OCI-M2 (cell line): ENCODE measurements around the gene CTIF.

Experiments used
- DNase-seq: peaks from one replicate; lab custom pipeline; 2025; ENCODE audit not compliant: unreplicated experiment; lab: John Stamatoyannopoulos, UW

Gene CTIF

DNA sequence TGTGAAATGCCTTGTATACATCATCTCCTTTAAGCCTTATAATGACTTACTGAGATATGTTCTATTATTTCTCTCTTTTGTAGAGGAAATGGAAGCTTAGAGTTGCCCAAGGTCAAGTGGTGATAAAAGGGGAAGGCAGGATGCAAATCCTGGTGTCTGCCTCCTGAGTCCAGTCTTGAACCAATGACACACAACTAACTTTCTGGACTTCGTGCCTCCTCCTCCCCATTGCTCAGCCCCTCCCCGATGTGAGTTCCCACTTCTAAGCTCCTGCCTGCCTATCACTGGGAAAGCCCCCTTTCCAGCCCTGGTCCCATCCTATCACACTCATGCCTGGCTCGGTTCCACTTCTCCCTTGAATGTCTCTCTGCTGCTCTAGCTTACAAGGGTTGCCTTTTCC is 6.9 kb upstream of the CTIF start:
- no peak for DNase-seq

DNA sequence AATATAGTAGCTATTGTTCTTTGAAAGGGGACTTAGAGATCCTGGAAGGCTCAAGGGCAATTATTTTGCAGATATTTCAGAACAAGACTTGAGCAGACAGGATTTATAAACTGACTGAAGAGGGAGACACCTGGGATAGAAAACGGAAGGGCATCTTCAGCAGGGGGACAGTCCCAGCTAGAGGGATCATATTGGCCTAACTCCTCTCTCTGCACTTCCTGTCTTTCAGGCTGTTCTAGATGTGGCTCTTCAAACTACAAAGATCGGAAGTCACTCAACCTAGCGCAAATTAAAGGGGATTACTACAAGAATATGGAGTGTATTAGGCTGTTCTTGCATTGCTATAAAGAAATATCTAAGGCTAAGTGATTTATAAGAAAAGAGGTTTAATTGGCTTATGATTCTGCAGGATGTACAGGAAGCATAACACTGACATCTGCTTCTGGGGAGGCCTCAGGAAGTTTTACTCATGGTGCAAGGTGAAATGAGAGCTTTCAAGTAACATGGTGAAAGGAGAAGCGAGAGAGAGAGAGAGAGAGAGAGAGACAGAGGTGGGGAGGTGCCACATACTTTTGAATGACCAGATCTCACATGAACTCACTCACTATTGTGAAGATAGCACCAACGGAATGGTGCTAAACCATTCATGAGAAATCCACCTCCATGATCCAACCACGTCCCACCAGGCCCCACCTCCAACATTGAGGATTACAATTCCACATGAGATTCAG is 5.3 kb upstream of the CTIF start:
- no peak for DNase-seq

DNA sequence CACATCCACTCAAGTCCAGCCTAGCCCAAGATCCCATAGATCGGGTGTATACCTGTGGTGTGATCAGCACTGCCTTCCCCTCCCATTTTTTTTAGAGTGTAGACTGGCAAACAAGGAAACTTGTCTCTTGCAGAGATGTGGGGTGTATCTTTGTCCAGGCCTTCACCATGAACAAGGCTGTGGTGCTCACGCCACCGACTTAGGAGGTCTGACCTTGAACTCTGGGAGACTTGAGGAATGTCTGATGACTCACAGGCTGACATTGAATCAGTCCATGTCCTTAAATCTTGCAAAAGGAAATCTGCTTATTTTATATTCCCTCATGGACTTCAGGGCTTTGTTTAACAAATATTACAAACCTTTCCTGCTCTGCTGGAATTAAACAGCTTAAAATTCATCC is 4.5 kb upstream of the CTIF start:
- DNase-seq, result no peak

DNA sequence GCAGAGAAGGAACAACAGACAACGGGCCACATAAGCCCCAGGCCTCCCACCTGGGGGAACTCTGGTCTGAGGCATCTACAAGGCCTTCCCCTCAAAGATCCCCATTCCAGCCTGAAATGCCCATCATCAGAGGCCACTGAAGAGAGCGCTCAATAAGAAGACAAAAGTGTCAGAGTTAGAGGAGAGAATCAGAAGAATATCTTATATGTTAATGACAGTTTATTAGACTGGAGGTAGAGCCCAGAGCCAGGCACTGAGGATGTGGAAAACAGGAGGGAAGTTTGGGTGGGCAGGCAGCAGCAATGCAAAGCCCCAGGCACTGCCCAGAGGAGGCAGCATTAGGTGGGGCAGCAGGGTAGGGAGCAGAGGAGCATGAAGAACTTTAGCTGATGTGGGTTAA is 2.9 kb upstream of the CTIF start:
- no peak for DNase-seq

DNA sequence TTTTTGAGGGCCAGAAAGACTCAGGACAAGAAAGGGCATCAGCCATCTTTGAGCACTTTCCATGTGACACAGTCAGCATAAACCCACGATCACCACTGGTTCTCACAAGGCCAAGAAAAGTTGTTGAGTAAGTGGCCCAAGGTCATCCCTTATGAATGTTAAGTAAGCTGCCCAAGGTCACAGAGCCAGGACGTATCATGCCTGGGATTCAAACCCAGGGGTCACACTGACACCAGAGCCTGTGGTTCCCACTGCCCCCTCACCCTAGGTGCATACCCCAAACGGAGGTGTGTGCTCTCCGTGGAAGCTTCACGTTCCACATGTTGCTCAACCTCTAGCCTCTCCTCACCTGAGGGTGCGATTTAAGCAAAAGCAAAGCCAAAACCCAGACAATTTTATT is 2.3 kb upstream of the CTIF start:
- no peak for DNase-seq

DNA sequence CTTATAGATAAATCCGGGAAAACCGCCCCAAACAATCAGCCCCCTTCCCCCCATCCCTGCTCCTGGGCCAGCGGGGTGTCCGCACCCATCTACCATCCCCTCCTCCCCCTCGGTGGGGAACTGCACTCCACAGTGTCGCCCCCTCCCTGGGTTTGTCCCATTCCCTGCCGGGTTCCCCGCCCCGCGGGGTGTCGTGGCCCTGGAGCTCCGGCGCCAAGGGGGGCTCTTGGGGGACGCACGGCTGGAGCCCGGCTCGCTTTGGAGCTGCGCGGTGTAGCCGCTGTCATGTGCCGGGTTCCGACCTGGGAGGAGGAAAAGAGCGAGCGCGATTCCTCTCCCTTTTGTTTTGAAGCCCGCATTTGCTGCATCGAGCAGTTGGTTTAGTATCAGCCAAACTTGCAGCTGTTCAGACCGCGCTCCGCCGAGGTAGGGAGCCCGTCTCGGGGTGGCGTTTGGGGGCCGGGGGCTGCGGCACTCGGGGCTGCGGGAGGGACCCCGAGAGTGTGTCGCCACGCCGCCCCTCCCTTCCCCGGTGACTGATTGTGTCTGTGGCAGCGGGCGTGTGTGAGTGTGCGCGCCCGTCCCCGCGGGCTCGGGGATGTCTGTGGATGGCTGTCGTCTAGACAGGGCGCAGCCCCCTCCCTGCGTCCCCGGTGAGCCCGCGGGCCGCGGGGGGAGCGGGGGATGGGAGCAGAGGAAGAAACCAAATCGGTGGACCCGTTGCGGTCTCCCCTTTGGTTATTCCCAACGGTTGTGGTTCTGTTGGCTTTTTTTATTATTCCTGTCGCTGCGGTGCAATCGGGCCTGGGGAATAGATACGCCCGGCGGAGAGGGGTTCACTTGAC is 797 bp downstream of the CTIF start:
- no peak for DNase-seq

DNA sequence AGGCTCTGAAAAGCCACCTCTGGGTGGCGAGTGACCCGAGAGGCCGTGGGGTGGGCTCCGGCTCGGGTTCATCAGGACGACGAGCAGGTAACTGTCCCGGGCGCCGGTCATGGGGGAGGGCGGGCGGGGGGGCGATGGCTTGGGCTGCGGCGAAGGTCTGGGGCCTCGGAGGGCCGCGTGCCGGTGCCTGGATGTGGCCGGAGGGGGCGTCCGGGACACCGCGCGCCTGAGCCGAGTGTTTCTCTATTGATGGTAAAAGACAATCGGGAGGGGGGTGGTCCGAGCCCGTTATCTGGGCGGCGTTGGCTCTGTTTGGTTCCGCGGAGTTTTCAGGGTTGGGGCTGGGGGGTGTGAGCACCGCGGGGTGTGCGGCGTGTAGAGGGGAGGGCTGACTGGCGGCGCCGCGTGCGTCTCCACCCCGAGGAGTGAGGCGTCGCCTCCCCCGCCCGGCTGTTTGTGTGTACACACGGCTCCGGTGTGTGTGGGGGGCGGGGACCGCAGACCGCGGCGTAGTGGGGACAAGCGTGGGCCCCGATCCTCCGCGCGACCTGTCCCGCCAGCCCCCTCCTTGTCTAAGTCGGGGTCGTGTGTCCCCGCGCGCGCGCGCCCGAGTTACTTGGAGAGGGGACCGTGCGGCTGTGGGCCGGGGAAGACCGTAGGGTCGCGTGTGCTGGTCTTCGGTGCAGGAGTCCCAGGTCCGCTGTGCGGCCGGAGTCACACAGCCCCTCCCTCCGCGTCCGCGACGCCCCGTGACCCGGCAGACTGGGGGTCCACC is 1.6 kb downstream of the CTIF start:
- DNase-seq, result no peak

DNA sequence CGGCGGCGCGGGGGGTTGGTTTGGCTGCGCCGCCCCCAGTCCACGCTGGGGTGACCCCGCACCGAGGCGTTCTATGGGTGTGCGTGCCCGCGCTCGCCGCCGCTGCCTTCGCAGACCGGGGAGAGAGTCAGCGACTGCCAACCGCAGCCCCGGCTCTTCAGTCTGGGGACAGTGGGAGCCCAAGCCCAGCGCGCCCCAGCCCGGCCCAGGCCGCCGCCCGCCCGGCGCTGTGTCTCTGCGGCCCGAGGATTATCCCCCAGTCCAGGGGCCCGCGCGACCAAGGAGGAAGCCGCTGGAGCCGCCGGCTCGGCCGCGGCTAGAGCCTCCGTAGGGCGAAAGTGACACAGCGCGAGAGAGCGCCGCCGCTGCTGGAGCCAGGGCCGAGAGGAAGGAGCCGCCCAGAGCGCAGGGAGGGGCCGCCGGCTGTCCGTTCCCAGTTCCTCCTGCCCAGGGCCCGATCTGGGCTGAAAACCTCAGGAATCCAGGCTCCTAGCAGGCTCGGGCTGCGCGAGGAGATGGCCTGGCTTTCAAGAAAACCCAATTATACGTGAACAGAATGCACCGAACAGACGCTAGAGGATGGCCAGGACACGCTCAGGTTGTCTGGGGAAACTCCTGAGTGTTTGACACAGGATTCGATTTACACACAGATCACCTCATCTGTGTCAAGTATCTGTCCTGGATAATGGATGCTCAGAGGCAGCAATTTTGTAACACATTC is 2.4 kb downstream of the CTIF start:
- no peak for DNase-seq

DNA sequence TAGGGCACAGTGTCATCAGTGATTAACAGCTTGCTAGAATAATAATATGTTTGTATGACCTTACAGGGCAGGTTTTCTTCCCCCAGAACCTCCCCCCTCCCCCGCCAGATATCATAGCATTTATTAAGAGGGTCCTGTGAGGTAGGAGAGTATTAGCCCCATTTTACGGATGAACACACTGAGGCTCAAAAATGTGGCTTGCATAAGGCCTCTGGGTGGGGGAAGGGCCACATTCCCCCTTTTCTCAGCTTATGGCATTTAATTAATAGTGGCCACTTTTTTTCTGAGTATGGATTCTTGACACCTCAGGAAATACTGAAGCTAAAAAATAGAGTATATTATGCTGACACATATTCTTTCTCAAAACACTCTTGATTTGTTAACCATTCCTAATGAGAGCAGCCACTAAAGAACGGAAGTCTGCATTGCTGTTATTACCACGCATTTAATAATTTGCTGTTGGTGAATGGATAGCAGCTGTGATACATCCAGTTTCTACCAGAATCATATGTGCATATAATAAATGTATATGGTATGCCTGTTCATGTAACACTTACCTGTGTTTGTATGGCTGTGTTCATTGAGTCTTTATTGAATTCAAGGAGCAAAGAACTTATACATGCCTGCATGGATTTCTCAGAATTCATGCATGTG is 3.0 kb downstream of the CTIF start:
- no peak for DNase-seq

DNA sequence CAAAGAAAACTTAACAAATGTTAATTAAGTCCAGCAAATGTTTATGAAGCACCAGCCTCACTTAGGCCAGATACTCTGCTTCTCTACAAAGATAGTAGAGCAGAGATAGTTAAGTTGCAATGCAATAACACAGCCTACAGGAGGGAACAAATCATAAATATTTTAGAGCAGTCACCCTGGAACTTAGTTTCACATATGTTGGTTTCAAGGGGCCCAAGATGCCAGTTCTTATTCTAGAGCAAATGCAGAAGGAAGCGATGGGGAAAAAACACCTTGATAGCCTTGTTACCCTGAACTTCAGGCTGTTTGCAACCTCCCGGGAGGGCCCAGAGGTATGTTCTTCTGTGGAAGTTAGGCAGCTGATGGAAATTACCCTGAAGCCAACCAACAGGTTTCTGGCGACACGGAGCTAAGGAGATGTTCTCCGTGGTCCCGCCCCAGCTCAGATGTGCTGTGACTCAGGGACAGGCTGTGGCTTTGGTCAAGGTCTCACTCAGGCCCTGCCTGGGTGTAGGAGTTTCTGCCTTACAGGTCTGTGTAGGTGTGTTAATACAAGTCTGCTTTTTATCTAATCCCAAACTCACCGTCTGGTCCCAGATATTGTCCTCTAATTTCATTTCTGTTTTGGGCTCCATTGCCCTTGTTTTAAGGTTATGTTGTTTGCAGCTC is 3.8 kb downstream of the CTIF start:
- DNase-seq, result no peak

DNA sequence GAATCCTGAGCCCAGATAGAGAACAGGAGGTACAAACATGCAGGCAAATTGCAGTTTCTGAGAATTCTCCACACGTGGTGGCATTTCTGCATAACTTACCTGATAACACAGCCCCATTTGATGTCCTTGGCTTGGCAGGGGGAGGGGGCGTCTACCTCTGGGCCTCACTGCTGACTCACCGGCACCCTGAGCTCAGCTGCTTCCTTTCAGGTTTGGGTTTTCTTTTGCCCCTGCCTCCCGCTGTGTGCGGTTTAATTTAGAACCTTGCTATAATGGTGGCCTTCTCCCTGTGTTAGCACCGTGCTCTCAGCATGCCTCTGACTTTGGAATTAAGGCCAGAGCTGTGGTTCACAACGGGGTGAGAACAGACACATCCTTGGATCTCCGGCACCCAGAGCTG is 4.4 kb downstream of the CTIF start:
- no peak for DNase-seq

DNA sequence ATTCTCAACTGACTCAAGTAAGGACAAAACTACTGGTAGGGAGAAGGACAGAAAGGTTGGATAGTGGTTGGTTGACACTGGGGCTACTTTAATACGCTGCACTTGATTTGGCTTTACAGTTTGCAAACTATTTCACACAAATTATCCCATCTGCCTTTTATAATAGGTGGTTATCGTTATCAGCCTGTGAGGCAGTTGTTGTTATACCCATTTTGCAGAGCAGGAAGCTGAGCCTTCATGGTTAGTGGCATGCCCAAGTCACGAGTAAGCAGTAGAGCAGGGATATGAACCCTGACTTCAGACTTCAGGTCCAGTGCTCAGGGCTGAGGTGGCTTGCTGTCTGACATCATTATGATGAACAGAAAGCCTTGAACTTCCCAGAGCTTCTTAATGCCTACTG is 5.3 kb downstream of the CTIF start:
- DNase-seq, result no peak

DNA sequence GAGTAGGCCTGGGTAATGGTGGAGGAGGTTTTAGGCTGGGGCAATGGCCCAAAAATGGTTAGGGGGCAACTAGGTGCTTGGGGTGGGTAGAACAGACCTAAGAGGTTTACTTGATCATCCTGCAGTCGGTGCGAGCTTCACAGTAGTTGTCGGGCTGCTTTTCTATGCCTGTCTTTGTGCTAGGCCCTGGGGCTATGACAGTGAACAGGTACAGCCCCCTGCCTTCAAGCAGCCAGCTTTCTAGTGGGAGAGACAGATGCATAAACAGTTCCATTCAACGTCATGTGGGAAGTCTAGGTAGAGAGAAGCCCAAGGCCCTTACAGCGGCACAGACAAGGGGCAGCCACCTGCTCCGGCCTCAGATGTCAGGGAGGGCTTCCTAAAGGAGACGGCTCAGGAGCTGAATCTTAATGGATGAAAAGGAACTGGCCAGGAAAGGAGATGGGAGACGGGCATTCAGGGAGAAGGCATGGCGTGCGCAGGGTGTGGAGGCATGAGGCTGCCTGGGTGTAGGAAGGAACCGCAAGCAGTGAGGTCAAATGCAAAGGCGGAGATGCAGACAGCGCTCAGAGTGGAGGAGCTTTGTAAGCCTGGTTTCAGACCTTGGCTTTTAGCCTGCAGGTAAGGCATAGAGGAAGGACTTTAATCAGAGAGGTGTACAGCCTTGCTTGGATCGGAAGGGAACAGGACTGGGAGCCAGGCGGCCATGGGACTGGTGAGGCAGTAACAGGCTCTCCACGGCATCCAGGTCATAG is 6.0 kb downstream of the CTIF start:
- no peak for DNase-seq

DNA sequence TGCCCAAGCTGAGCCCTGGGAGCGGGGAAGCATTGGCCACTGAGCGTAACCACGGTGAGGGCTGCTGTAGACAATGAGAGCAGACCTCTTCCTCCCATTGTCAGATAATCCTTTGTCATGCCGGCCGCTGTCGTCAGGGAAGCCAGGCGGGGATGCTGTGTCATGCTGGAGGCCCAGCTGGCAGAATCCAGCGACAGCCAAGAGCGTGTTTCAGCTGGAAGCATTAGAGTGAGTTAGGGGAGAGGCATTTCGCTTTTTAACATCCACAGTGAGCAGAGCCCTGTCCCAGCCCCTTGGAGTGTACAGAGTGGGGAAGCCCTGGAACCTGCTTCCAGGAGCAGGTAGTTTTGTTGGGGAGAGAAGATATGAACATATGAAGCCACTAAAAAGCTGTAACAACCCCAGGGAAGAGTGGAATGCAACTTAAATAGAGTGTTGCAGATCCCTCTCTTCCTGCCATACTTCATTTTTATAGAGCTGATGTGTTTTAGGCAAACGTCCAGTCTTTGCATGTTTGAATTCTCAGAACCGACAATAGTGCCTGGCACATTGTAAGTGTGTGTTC is 7.0 kb downstream of the CTIF start:
- DNase-seq, result no peak

DNA sequence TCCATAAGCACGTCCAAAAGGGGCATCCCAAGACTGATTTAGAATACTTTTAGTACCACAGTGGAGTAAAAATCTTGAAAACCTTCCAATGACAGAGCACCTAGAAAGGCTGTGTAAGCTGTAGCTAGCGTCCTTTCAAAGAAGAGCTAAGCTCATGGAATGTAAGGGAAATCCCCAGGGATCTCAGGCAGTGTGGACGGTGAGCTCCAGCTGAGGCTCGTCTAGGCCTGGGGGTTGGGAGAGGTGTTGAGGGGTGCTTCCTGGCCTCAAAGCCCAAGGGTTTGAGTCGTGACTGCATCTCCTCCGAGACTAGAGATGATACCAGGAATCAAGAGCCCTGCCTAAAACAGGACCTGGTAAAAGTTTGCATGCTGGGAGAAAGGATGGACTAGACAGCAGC is 7.6 kb downstream of the CTIF start:
- no peak for DNase-seq

DNA sequence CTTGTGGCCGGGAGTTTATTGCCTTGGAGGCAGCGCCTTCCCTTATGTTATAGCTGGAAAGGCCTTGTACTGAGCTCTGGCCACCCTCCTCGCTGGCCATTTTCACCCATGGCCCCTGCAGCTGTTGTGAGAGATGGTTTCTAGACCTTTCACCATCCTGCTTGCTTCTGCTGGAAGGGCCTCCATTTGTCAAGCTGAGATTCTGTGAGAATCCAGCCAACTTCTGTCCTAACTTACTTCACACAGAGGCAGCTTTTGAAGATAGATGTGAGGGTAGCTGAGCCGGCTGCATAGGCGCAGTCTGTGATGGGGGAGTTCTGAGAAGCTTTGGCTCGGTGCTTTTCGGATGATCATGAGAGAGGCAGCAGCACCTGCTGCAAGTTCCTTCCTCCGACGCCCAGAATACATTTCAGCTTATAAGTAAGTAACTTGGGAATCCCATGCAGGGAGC is 8.7 kb downstream of the CTIF start:
- DNase-seq, result no peak

DNA sequence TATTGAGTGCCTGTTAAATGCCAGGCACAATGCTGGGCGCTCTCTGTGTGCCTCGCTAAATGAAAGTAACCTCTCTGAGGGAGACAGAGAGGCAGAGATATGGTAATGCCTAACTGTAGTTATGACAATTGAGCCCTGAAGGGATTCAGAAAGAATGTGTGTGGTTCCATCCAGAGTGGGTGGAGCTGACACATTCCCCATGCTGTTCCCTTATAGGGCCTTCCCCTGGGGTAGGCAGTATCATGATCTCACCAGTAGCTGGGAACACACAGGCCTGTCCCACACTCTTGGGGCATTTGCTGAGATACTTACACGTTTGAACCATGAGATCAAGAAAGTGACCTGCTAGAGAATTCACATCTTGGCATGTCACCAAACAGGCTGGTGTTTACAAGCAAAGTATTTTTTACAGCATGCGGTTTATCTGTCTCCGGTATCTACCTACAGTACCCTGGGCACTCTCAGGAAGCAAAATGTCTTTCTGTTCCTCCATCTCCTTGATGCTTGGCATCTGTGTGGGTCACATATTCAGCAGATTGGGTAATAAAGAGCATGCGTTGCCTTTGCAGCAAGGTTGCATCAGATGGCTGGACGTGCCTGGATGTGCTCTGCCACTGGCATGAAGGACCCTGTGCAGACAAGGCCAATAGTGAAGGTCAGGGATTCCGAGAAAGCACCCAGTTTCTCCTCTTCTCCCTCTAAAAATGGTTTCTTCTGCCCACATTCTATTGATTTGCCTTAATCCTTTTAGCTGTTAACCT is 9.4 kb downstream of the CTIF start:
- DNase-seq, result no peak

DNA sequence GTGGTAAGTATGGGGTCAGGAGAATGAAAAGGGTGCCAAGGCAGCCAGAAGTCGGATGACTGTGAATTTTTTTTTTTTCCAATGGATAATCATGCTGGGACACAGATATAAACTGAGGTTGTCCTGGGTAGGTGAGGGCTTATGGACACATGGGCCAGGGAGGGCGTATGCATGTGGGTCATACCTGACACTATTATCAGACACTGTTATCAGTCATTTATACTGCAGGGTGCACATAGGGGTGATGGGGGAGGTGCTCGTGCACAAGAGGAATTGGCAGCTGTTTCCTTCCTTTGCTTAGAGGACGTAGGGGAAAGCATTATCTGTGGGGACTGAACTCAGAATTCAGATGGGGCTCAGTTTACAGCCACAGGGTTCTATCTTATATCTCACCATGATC is 10.1 kb downstream of the CTIF start:
- no peak for DNase-seq
